Measurements from ENCODE around the gene NMRAL1.

The NMRAL1 gene

DNA sequence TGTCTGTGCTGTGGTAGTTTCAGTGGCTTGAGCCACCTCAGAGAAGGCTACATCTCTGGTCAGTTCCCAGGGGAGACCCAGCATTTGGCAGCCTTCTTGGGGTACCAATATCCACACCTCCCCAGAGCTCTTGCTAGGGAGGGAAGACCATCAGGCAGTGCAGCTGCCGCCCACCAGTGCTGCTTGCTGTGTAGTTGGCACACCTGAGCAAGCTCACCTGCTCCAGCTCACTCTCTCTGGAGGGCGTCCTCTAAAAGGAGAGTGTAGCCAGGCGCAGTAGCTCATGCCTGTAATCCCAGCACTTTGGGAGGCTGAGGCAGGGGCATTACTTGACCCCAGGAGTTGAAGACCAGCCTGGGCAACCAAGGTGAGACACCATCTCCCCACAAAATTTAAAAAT, 34.4 kb upstream of the NMRAL1 start:
- no peak for DNase-seq (ENCODE audit: low read depth)
- no peak overlapping the region for H3K4me3 ChIP-seq (ENCODE audit: low read depth, low read length)
- TF ChIP-seq, protein P1, sequence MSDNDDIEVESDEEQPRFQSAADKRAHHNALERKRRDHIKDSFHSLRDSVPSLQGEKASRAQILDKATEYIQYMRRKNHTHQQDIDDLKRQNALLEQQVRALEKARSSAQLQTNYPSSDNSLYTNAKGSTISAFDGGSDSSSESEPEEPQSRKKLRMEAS (IDR thresholded peaks at IDR 0.05; ENCODE audit: low read depth, low read length) = no peak
- TF ChIP-seq POLR2A (IDR thresholded peaks at IDR 0.05; ENCODE audit: extremely low read depth, insufficient read length) (no peak), MYC (IDR thresholded peaks at IDR 0.05; ENCODE audit: low read depth, low read length) (no peak)
- TF ChIP-seq, protein P2, sequence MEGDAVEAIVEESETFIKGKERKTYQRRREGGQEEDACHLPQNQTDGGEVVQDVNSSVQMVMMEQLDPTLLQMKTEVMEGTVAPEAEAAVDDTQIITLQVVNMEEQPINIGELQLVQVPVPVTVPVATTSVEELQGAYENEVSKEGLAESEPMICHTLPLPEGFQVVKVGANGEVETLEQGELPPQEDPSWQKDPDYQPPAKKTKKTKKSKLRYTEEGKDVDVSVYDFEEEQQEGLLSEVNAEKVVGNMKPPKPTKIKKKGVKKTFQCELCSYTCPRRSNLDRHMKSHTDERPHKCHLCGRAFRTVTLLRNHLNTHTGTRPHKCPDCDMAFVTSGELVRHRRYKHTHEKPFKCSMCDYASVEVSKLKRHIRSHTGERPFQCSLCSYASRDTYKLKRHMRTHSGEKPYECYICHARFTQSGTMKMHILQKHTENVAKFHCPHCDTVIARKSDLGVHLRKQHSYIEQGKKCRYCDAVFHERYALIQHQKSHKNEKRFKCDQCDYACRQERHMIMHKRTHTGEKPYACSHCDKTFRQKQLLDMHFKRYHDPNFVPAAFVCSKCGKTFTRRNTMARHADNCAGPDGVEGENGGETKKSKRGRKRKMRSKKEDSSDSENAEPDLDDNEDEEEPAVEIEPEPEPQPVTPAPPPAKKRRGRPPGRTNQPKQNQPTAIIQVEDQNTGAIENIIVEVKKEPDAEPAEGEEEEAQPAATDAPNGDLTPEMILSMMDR (IDR thresholded peaks at IDR 0.05; ENCODE audit: low read depth, low read length) = no peak

DNA sequence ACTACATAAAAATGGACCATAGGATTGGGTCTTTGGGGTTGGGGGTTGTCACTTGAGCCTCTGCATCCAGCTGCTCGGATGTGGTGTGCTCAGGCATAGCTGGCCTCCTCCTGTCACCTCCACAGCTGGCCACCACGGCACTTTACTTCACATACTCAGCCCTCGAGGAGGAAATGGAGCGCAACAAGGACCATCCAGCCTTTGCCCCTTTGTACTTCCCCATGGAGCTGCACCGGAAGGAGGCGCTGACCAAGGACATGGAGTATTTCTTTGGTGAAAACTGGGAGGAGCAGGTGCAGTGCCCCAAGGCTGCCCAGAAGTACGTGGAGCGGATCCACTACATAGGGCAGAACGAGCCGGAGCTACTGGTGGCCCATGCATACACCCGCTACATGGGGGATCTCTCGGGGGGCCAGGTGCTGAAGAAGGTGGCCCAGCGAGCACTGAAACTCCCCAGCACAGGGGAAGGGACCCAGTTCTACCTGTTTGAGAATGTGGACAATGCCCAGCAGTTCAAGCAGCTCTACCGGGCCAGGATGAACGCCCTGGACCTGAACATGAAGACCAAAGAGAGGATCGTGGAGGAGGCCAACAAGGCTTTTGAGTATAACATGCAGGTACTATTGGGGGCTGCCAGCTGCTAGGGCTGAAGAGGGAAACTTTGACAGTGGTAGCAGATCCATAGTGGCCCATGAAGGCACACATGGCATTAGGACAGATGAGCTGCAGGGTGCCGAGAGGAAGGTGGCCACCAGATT, 33.3 kb upstream of the NMRAL1 start:
- no peak overlapping the region for H3K4me3 ChIP-seq (ENCODE audit: low read depth, low read length)
- TF ChIP-seq, protein P1 (IDR thresholded peaks at IDR 0.05; ENCODE audit: low read depth, low read length) = no peak
- TF ChIP-seq POLR2A (IDR thresholded peaks at IDR 0.05; ENCODE audit: extremely low read depth, insufficient read length) (no peak), MYC (IDR thresholded peaks at IDR 0.05; ENCODE audit: low read depth, low read length) (no peak)
- TF ChIP-seq, protein P2 (IDR thresholded peaks at IDR 0.05; ENCODE audit: low read depth, low read length) = no peak
- no peak for DNase-seq (ENCODE audit: low read depth)

DNA sequence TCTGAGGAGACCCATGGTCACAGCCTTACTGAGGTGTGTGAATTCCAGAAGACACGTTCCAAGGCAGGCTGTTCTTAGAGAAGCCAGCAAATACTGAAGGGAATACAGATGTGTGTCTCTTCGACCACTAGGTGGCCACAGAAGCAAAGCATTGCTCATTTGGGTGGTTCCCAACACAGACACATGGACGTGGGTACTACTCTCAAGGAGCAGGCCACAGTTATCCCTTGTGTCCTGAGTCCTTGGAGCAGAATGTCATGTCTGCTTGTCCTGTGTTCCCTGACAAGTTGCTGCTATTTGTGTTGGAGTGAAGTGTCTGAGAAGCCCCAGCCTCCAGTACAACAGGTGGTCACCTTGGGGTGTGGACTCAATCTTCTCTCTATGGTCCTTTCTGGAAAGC, 32.0 kb upstream of the NMRAL1 start:
- peak; percentile 81 for DNase-seq (ENCODE audit: low read depth)
- TF ChIP-seq, protein P2 (IDR thresholded peaks at IDR 0.05; ENCODE audit: low read depth, low read length) = peak; percentile 80
- peak; percentile 81 for TF ChIP-seq MYC (IDR thresholded peaks at IDR 0.05; ENCODE audit: low read depth, low read length)
- TF ChIP-seq, protein P1 (IDR thresholded peaks at IDR 0.05; ENCODE audit: low read depth, low read length) = peak; percentile 80
- no peak for TF ChIP-seq POLR2A (IDR thresholded peaks at IDR 0.05; ENCODE audit: extremely low read depth, insufficient read length)
- H3K4me3 ChIP-seq (ENCODE audit: low read depth, low read length) = no peak overlapping the region

DNA sequence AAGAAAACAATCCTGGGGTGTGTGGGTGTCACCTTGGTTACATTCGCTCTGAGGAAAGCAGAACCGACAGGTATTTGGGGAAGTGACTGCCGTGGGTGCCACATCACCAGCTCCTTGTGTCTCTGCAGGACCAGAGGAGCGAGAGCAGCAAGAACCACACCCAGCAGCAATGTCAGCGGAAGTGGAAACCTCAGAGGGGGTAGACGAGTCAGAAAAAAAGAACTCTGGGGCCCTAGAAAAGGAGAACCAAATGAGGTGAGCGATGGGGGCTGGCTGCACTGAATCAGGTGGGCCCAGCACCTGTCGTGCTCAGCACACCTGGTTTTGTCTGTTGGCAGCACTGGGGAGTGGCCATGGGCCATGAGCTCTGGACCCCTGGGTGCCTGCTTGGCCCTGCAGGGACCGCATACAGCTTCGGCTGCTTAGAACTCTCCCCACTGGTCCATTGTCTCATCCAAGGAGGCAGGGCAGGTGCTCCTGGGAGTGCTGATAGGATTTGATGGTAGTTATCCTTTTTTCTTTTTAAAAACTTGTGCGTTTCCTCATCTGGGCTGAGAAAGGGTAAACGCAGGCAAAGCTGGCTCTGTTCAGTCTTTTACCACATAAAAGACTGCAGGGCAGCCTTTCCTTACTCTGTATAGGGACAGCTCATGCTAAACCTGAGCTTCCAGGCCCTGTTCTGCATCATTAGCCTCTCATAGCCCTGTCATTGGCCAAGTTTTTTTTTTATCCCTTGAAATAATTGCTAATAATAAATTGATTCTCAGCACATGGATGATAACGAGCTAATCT, 31.1 kb upstream of the NMRAL1 start:
- H3K4me3 ChIP-seq (ENCODE audit: low read depth, low read length) = no peak overlapping the region
- DNase-seq (ENCODE audit: low read depth) = peak; percentile 78
- TF ChIP-seq, protein P1 (IDR thresholded peaks at IDR 0.05; ENCODE audit: low read depth, low read length) = no peak
- TF ChIP-seq POLR2A (IDR thresholded peaks at IDR 0.05; ENCODE audit: extremely low read depth, insufficient read length) = no peak
- TF ChIP-seq MYC (IDR thresholded peaks at IDR 0.05; ENCODE audit: low read depth, low read length) = no peak
- TF ChIP-seq, protein P2 (IDR thresholded peaks at IDR 0.05; ENCODE audit: low read depth, low read length) = no peak

DNA sequence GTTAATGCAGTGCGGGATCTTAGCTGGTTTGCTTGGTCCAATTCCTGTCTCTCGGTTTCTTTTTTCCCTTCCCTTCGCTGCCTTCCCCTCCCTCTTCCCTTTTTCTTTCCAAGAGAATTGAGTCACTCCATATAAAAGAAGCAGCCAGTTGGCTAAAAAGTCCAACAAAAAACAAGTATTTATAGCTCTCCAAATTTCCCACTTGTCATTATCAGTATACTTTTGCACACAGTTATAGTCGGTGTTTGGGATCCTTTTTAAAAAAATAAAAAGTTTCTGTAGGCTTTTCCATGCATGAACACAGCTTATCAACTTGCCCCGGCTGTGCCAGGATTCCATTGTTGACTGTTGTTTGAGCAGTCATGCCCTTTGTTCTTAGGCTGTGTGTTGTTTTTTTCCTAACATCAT, 26.6 kb upstream of the NMRAL1 start:
- H3K4me3 ChIP-seq (ENCODE audit: low read depth, low read length) = no peak overlapping the region
- TF ChIP-seq, protein P1 (IDR thresholded peaks at IDR 0.05; ENCODE audit: low read depth, low read length) = no peak
- no peak for TF ChIP-seq MYC (IDR thresholded peaks at IDR 0.05; ENCODE audit: low read depth, low read length)
- TF ChIP-seq POLR2A (IDR thresholded peaks at IDR 0.05; ENCODE audit: extremely low read depth, insufficient read length) = no peak
- TF ChIP-seq, protein P2 (IDR thresholded peaks at IDR 0.05; ENCODE audit: low read depth, low read length) = no peak
- DNase-seq (ENCODE audit: low read depth) = no peak
